H1 (cell line): ENCODE results near the gene HEPHL1.

Source experiments
- BRCA1 ChIP-seq: IDR thresholded peaks from 2 replicates; pipeline ENCODE4 v1.6.1; 2012; ENCODE audit warnings: low read depth, low read length, improper control_type of control experiment
- CHD2 ChIP-seq: IDR thresholded peaks from 2 replicates; pipeline ENCODE4 v1.6.1; 2012; ENCODE audit warnings: low read length, improper control_type of control experiment
- EGR1 ChIP-seq: IDR thresholded peaks from 2 replicates; pipeline ENCODE4 v1.6.1; 2011; ENCODE audit warnings: low read depth, low read length, borderline replicate concordance
- EZH2 ChIP-seq: fragments of 200-600 bp; sonication (generic); IDR thresholded peaks from 2 replicates; pipeline ENCODE4 v1.7.1; 2012; ENCODE audit warnings: low read depth, mild to moderate bottlenecking, moderate library complexity, low read length, inconsistent platforms; ENCODE audit not compliant: severe bottlenecking
- GABPA ChIP-seq: IDR thresholded peaks from 2 replicates; pipeline ENCODE4 v1.6.1; 2011; ENCODE audit warnings: mild to moderate bottlenecking, low read length, moderate library complexity, borderline replicate concordance; ENCODE audit not compliant: insufficient read depth
- JUND ChIP-seq: IDR thresholded peaks from 2 replicates; pipeline ENCODE4 v1.6.1; 2011; ENCODE audit warnings: mild to moderate bottlenecking, improper control_type of control experiment, low read length
- POLR2A ChIP-seq, 2 experiments: IDR thresholded peaks; 1 replicate in 1 of 2; 2 replicates in 1 of 2; pipeline ENCODE4 v1.6.1; 2011; ENCODE audit warnings: low read depth in 2 of 2, low read length in 2 of 2, mild to moderate bottlenecking in 2 of 2; ENCODE audit errors: control extremely low read depth in 1 of 2
- POLR2AphosphoS5 ChIP-seq: IDR thresholded peaks from 2 replicates; pipeline ENCODE4 v1.6.1; 2011; ENCODE audit warnings: low read depth, low read length
- RAD21 ChIP-seq, 2 experiments: IDR thresholded peaks in 1 of 2; conservative IDR thresholded peaks in 1 of 2; 2 replicates each; pipeline ENCODE4 v1.6.1; 2011; ENCODE audit warnings: low read depth in 2 of 2, low read length in 2 of 2, improper control_type of control experiment in 1 of 2, inconsistent platforms in 1 of 2, mild to moderate bottlenecking in 1 of 2, moderate library complexity in 1 of 2
- TF ChIP-seq, protein P1 (sequence below): IDR thresholded peaks from 2 replicates; pipeline ENCODE4 v1.6.1; 2012; ENCODE audit warnings: low read length, inconsistent platforms
- TF ChIP-seq, protein P2 (sequence below), 3 experiments: IDR thresholded peaks; 1 replicate in 2 of 3; 2 replicates in 1 of 3; pipeline versions ENCODE4 v1.5.1 to v1.6.1; 2011; ENCODE audit warnings: low read length in 3 of 3, mild to moderate bottlenecking in 3 of 3, inconsistent platforms in 2 of 3, low read depth in 1 of 3, moderate library complexity in 1 of 3; ENCODE audit not compliant: insufficient read depth in 1 of 3; ENCODE audit errors: control extremely low read depth in 1 of 3
- TF ChIP-seq, protein P3 (sequence below): IDR thresholded peaks from 2 replicates; pipeline ENCODE4 v1.6.1; 2012; ENCODE audit warnings: inconsistent platforms

DNA sequence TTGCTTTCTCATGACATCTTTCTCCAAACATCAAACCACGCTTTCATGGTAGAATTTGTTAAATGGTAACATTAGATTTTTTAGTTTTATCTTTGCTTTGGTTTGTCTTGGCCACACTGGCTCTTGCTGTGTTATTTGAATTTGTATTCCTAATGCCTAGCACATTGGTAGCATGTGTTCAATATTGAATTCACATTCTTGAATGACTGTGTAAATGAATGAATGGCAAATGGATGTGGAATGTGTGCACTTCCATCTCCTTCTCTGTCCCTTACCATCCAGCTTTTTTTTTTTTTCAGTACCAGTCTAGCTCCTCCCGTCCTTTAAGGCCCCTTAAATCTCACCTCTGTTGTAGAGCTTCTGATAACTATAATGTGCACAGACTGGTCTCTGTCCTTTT is 41.2 kb downstream of the HEPHL1 start:
- no peak for TF ChIP-seq POLR2A (IDR thresholded peaks at IDR 0.05; ENCODE audit: control extremely low read depth in 1 of 2, low read depth in 2 of 2, low read length in 2 of 2)
- no peak for TF ChIP-seq RAD21 (IDR thresholded peaks at IDR 0.05 in 1 of 2, conservative IDR thresholded peaks at IDR 0.05 in 1 of 2; ENCODE audit: low read depth in 2 of 2, low read length in 2 of 2)
- no peak for TF ChIP-seq EGR1
- TF ChIP-seq POLR2AphosphoS5 = no peak
- TF ChIP-seq EZH2 = no peak
- TF ChIP-seq, protein P1, sequence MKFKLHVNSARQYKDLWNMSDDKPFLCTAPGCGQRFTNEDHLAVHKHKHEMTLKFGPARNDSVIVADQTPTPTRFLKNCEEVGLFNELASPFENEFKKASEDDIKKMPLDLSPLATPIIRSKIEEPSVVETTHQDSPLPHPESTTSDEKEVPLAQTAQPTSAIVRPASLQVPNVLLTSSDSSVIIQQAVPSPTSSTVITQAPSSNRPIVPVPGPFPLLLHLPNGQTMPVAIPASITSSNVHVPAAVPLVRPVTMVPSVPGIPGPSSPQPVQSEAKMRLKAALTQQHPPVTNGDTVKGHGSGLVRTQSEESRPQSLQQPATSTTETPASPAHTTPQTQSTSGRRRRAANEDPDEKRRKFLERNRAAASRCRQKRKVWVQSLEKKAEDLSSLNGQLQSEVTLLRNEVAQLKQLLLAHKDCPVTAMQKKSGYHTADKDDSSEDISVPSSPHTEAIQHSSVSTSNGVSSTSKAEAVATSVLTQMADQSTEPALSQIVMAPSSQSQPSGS = no peak
- TF ChIP-seq, protein P2, sequence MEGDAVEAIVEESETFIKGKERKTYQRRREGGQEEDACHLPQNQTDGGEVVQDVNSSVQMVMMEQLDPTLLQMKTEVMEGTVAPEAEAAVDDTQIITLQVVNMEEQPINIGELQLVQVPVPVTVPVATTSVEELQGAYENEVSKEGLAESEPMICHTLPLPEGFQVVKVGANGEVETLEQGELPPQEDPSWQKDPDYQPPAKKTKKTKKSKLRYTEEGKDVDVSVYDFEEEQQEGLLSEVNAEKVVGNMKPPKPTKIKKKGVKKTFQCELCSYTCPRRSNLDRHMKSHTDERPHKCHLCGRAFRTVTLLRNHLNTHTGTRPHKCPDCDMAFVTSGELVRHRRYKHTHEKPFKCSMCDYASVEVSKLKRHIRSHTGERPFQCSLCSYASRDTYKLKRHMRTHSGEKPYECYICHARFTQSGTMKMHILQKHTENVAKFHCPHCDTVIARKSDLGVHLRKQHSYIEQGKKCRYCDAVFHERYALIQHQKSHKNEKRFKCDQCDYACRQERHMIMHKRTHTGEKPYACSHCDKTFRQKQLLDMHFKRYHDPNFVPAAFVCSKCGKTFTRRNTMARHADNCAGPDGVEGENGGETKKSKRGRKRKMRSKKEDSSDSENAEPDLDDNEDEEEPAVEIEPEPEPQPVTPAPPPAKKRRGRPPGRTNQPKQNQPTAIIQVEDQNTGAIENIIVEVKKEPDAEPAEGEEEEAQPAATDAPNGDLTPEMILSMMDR (IDR thresholded peaks at IDR 0.05; ENCODE audit: control extremely low read depth in 1 of 3, insufficient read depth in 1 of 3, low read depth in 1 of 3, low read length in 3 of 3) = no peak
- TF ChIP-seq, protein P3, sequence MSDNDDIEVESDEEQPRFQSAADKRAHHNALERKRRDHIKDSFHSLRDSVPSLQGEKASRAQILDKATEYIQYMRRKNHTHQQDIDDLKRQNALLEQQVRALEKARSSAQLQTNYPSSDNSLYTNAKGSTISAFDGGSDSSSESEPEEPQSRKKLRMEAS = no peak
- TF ChIP-seq GABPA = no peak
- TF ChIP-seq CHD2 = no peak
- TF ChIP-seq BRCA1 = no peak
- no peak for TF ChIP-seq JUND
